ENCODE data around the gene AKAP13.

- TF ChIP-seq POLR2A (IDR thresholded peaks at IDR 0.05; ENCODE audit: low read depth, low read length) (no peak), POLR2AphosphoS5 (IDR thresholded peaks at IDR 0.05; ENCODE audit: low read depth, low read length) (no peak), TAF1 (IDR thresholded peaks at IDR 0.05; ENCODE audit: low read depth, low read length) (no peak), POU2F2 (IDR thresholded peaks at IDR 0.05; ENCODE audit: low read depth, low read length) (no peak), SPI1 (IDR thresholded peaks at IDR 0.05; ENCODE audit: low read depth, low read length) (no peak), PAX5 (IDR thresholded peaks at IDR 0.05; ENCODE audit: insufficient read depth, low read length, severe bottlenecking) (no peak)
These were observed 112.0 kb downstream of the AKAP13 start for GRCh38 chr15:85492406-85492805.

Data from GM12891 (cell line).